IMR-90 (cell line): ENCODE results near the gene ARHGEF6. TPM values are rescaled to one million over a fixed set of nuclear protein-coding genes. Genes with fewer than 3 reads are reported as not detected.

Source experiments
- ATAC-seq: fragments of 200-7000 bp; cut with Tn5 transposase; 2 replicates; pipeline ENCODE4 v1.9.1; 2020; ENCODE audit warnings: low read depth, mild to moderate bottlenecking, moderate library complexity
- BruUV-seq: library from RNA; stranded (reverse); fragments of 400-500 nt; replicated peaks from 2 replicates; lab custom pipeline; 2021; lab: Mats Ljungman, UMichigan
- CTCF ChIA-PET: fragments of 300-600 bp; formaldehyde crosslinking; extraction: SDS; loops from one replicate; lab custom pipeline; 2021; ENCODE audit warnings: antibody characterized with exemption; lab: Yijun Ruan, JAX
- POLR2A ChIA-PET: fragments of 300-600 bp; sonication (Branson Sonifier 250); formaldehyde crosslinking; loops from one replicate; lab custom pipeline; 2022; ENCODE audit warnings: antibody characterized with exemption; ENCODE audit not compliant: unreplicated experiment; lab: Charles Lee
- DNase-seq: peaks from one replicate; pipeline ENCODE4 v3.0.0; 2013
- H2AFZ ChIP-seq: replicated peaks from 2 replicates; pipeline ENCODE3; 2013; ENCODE audit warnings: low read length, mild to moderate bottlenecking; ENCODE audit not compliant: poor library complexity
- H2AK5ac ChIP-seq: 2 replicates; pipeline ENCODE4 v1.6.1; 2013; ENCODE audit warnings: low read depth, low read length, inconsistent platforms
- H2AK9ac ChIP-seq: replicated peaks from 2 replicates; pipeline ENCODE3; 2013; ENCODE audit warnings: mild to moderate bottlenecking, low read depth, low read length, moderate library complexity; ENCODE audit not compliant: poor library complexity
- H2BK120ac ChIP-seq: 2 replicates; pipeline ENCODE4 v1.6.1; 2013; ENCODE audit warnings: low read depth, low read length, inconsistent platforms
- H2BK15ac ChIP-seq: 3 replicates; pipeline ENCODE4 v1.6.1; 2013; ENCODE audit warnings: low read depth, low read length, inconsistent platforms
- H2BK20ac ChIP-seq: 2 replicates; pipeline ENCODE4 v1.6.1; 2013; ENCODE audit warnings: low read depth, mild to moderate bottlenecking, inconsistent platforms, low read length, moderate library complexity
- H2BK5ac ChIP-seq: 2 replicates; pipeline ENCODE4 v1.6.1; 2013; ENCODE audit warnings: mild to moderate bottlenecking, low read depth, low read length, inconsistent platforms; ENCODE audit not compliant: poor library complexity, severe bottlenecking
- H3K14ac ChIP-seq: replicated peaks from 2 replicates; pipeline ENCODE4 v1.6.1; 2013; ENCODE audit warnings: low read depth, low read length, inconsistent platforms
- H3K18ac ChIP-seq: 2 replicates; pipeline ENCODE4 v1.6.1; 2013; ENCODE audit warnings: low read depth, low read length, control low read depth
- H3K23ac ChIP-seq: 2 replicates; pipeline ENCODE4 v1.6.1; 2013; ENCODE audit warnings: low read depth, low read length, inconsistent platforms
- H3K27ac ChIP-seq: 2 replicates; pipeline ENCODE4 v1.5.1; 2013; ENCODE audit warnings: mild to moderate bottlenecking, control low read depth, low read length; ENCODE audit not compliant: insufficient read depth
- H3K27me3 ChIP-seq: 2 replicates; pipeline ENCODE4 v1.6.1; 2013; ENCODE audit warnings: low read length; ENCODE audit not compliant: control insufficient read depth, insufficient read depth
- H3K36me3 ChIP-seq: 2 replicates; pipeline ENCODE4 v1.6.1; 2013; ENCODE audit warnings: low read length, mixed read lengths; ENCODE audit not compliant: control insufficient read depth, insufficient read depth
- H3K4ac ChIP-seq: 2 replicates; pipeline ENCODE4 v1.6.1; 2013; ENCODE audit warnings: low read depth, low read length, inconsistent platforms
- H3K4me1 ChIP-seq: 2 replicates; pipeline ENCODE4 v1.6.1; 2013; ENCODE audit warnings: low read length, mixed read lengths; ENCODE audit not compliant: control insufficient read depth, insufficient read depth
- H3K4me2 ChIP-seq: 2 replicates; pipeline ENCODE4 v1.6.1; 2013; ENCODE audit warnings: low read depth, mild to moderate bottlenecking, control low read depth, low read length, moderate library complexity
- H3K4me3 ChIP-seq: 2 replicates; pipeline ENCODE4 v1.5.1; 2013; ENCODE audit warnings: low read depth, mild to moderate bottlenecking, control low read depth, low read length, moderate library complexity; ENCODE audit not compliant: insufficient read depth
- H3K56ac ChIP-seq: 2 replicates; pipeline ENCODE4 v1.6.1; 2013; ENCODE audit warnings: low read length, inconsistent platforms; ENCODE audit not compliant: insufficient read depth; ENCODE audit errors: extremely low read depth
- H3K79me1 ChIP-seq, 2 experiments: 2 replicates each; pipeline ENCODE4 v1.6.1; 2013; ENCODE audit warnings: low read length in 2 of 2, inconsistent platforms in 1 of 2, low read depth in 1 of 2
- H3K9ac ChIP-seq: 2 replicates; pipeline ENCODE4 v1.6.1; 2013; ENCODE audit warnings: low read depth, low read length, control low read depth
- H3K9me1 ChIP-seq: 2 replicates; pipeline ENCODE4 v1.6.1; 2013; ENCODE audit warnings: low read length, inconsistent platforms; ENCODE audit not compliant: insufficient read depth
- H3K9me3 ChIP-seq: 2 replicates; pipeline ENCODE4 v1.6.1; 2013; ENCODE audit warnings: low read length; ENCODE audit not compliant: control insufficient read depth, insufficient read depth
- H4K20me1 ChIP-seq: 2 replicates; pipeline ENCODE4 v1.6.1; 2013; ENCODE audit warnings: low read length, inconsistent platforms; ENCODE audit not compliant: insufficient read depth
- H4K5ac ChIP-seq: 2 replicates; pipeline ENCODE4 v1.6.1; 2013; ENCODE audit warnings: mild to moderate bottlenecking, low read depth, low read length, control low read depth
- H4K8ac ChIP-seq, 2 experiments: 2 replicates each; pipeline ENCODE4 v1.6.1; 2013; ENCODE audit warnings: low read depth in 2 of 2, low read length in 2 of 2, control low read depth in 1 of 2, inconsistent platforms in 1 of 2
- H4K91ac ChIP-seq: 2 replicates; pipeline ENCODE4 v1.6.1; 2013; ENCODE audit warnings: low read depth, low read length, inconsistent platforms; ENCODE audit not compliant: insufficient read depth
- BHLHE40 ChIP-seq: fragments of 150-350 bp; IDR thresholded peaks from 2 replicates; pipeline ENCODE4 v1.6.1; 2016; ENCODE audit warnings: mild to moderate bottlenecking, low read depth, low read length
- CHD1 ChIP-seq: IDR thresholded peaks from 2 replicates; pipeline ENCODE4 v1.6.1; 2012; ENCODE audit warnings: low read depth, low read length, improper control_type of control experiment
- ELK1 ChIP-seq: fragments of 150-350 bp; IDR thresholded peaks from 2 replicates; pipeline ENCODE4 v1.6.1; 2016; ENCODE audit warnings: low read depth, mild to moderate bottlenecking, low read length, moderate library complexity, borderline replicate concordance
- FOS ChIP-seq: fragments of 150-350 bp; IDR thresholded peaks from 2 replicates; pipeline ENCODE4 v1.6.1; 2016; ENCODE audit warnings: low read depth, low read length
- MAFK ChIP-seq: IDR thresholded peaks from 2 replicates; pipeline ENCODE4 v1.6.1; 2012; ENCODE audit warnings: low read depth, low read length, improper control_type of control experiment
- MXI1 ChIP-seq: IDR thresholded peaks from 2 replicates; pipeline ENCODE4 v1.6.1; 2012; ENCODE audit warnings: low read depth, mild to moderate bottlenecking, low read length, moderate library complexity, borderline replicate concordance
- NFE2L2 ChIP-seq: fragments of 150-350 bp; IDR thresholded peaks from 2 replicates; pipeline ENCODE4 v1.6.1; 2016; ENCODE audit warnings: low read depth, mild to moderate bottlenecking, low read length
- POLR2A ChIP-seq: IDR thresholded peaks from 2 replicates; pipeline ENCODE4 v1.6.1; 2012; ENCODE audit warnings: mild to moderate bottlenecking, low read depth, low read length
- RAD21 ChIP-seq: IDR thresholded peaks from 2 replicates; pipeline ENCODE4 v1.6.1; 2012; ENCODE audit warnings: low read length, improper control_type of control experiment
- RFX5 ChIP-seq: IDR thresholded peaks from 2 replicates; pipeline ENCODE4 v1.8.0; 2012; ENCODE audit warnings: low read depth, mild to moderate bottlenecking, low read length, moderate library complexity
- SMC3 ChIP-seq: fragments of 150-350 bp; IDR thresholded peaks from 2 replicates; pipeline ENCODE4 v1.6.1; 2016; ENCODE audit warnings: low read depth, mild to moderate bottlenecking, antibody characterized with exemption, low read length, moderate library complexity
- USF2 ChIP-seq: fragments of 150-350 bp; IDR thresholded peaks from 2 replicates; pipeline ENCODE4 v1.6.1; 2017; ENCODE audit warnings: mild to moderate bottlenecking, antibody characterized with exemption, low read length, low read depth
- WGBS, 2 experiments: methylation state at CpG; one replicate each; pipeline versions ENCODE4 v1.1.5 to v1.1.7; 2013; ENCODE audit warnings: missing lambda C conversion rate in 2 of 2; ENCODE audit not compliant: insufficient read length in 1 of 2; ENCODE audit errors: extremely low coverage in 2 of 2; 5-methylcytosine and 5-hydroxymethylcytosine counted together
- dilution Hi-C: fragments of 300-500 bp; cut with HindIII; formaldehyde crosslinking; loops from one replicate; pipeline ENCODE4 v1.14.3; 2018; ENCODE audit warnings: low sequenced_read_pairs; ENCODE audit not compliant: unreplicated experiment
- in situ Hi-C: fragments of 300-500 bp; cut with MboI; formaldehyde crosslinking; loops from 3 replicates; pipeline ENCODE4 v1.14.3; 2019; ENCODE audit warnings: low sequenced_read_pairs, inconsistent platforms, mixed read lengths
- intact Hi-C: fragments of 100-400 bp; cut with micrococcal nuclease; formaldehyde crosslinking; loops from 2 replicates; pipeline ENCODE4 v1.10.0; 2022
- polyA plus RNA-seq, 3 experiments: library from polyadenylated mRNA; depleted of rRNA; stranded (reverse); fragments of >200 nt; gene quantifications; 2 replicates each; pipeline ENCODE4 v1.2.3, GENCODE V29; 2012; ENCODE audit warnings: low replicate concordance in 1 of 3
- total RNA-seq: library from RNA; depleted of rRNA; stranded (reverse); fragments of >200 nt; gene quantifications from 2 replicates; pipeline ENCODE4 v1.2.3, GENCODE V29; 2012

ARHGEF6 gene
- total and polyA plus RNA-seq, 2 of the 4 experiments (the other 2 are of a cell fraction): 2.1 to 2.7 TPM

DNA sequence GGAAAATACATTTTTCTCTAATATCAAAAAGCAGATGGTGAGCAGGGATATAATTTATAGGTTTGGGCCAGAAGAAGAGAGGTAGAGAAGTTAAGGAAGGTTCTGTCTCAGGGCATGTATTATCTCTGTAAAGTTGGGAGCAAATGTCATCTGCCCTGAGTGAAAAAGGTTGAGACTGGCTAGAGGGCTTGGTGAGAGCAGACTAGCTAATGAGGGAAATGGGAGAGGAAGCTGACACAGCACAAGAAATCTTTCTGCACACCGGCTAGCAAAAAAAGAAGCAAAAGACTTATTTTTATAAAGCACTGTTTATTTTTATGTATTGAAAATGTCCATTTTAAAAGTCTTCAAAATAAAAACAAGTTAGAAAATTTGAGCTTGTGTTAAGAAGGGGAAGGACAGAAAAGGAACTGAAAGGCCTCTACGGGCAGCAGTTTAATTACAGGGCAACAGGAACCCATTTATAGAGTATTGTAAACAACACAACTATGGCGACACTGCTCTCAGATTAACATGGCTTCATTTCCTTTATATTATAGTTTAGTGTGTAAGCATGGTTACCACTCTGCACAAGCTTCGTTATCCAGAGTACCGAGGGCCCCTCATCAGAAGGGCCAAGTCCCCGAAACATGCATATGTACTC lies 115.4 kb downstream of the ARHGEF6 start:
- Histone ChIP-seq H2AK5ac (no peak overlapping the region), H4K91ac (no peak overlapping the region), H4K20me1 (no peaks in the 10 kb centered on the region), H4K5ac (no peak overlapping the region), H3K23ac (no peak overlapping the region), H3K27ac (no peak overlapping the region), H3K56ac (no peak overlapping the region), H3K4me1 (no peaks in the 10 kb centered on the region), H3K4me2 (no peak overlapping the region), H3K9me1 (peaks cover 3% of the 10 kb centered on the region; the same call in 1 of the 2 replicates), H3K4me3 (no peak overlapping the region), H3K9me3 (peaks cover 4% of the 10 kb centered on the region), H2BK15ac (no peak overlapping the region), H3K14ac (no peak overlapping the region), H3K4ac (no peak overlapping the region), H2AK9ac (no peak overlapping the region), H2BK20ac (no peak overlapping the region), H2BK5ac (no peak overlapping the region), H2BK120ac (no peak overlapping the region), H3K27me3 (peaks cover 4% of the 10 kb centered on the region), H3K79me1 (no peaks in the 10 kb centered on the region), H3K18ac (no peak overlapping the region), H3K36me3 (no peaks in the 10 kb centered on the region), H2AFZ (no peak overlapping the region), H4K8ac (no peak overlapping the region), H3K9ac (no peak overlapping the region)
- ChIA-PET POLR2A (no interaction called here), CTCF (no interaction called here)
- intact Hi-C loops (no loop called here), dilution Hi-C loops (no loop called here), in situ Hi-C loops (no loop called here)
- TF ChIP-seq ELK1 (no peak), MXI1 (no peak), FOS (no peak), RFX5 (no peak), BHLHE40 (no peak), MAFK (no peak), CHD1 (no peak), USF2 (no peak), NFE2L2 (no peak), SMC3 (no peak), POLR2A (no peak), RAD21 (no peak)
- BruUV-seq: no TSS peak
- WGBS, 2 experiments: no CpG with 5 or more reads among the region's 6 CpGs
- DNase-seq: no peak
- no peak for ATAC-seq
